ENCODE measurements around the gene GNA12.

GRCh38 chr7:2710901-2711551, 133.1 kb downstream of the GNA12 start:
- TF ChIP-seq CTCF (conservative IDR thresholded peaks at IDR 0.05) (no peak), ZFX (IDR thresholded peaks at IDR 0.05) (no peak)
